ENCODE results near the gene ATXN1. TPM values are rescaled to one million over a fixed set of nuclear protein-coding genes. Genes with fewer than 3 reads are reported as not detected.

ATXN1 gene
- polyA plus RNA-seq, 3 donors: 17.7 to 21.1 (median 20.5) TPM

- no peak for DNase-seq
Observed at GRCh38 chr6:16747232-16748024, 13.8 kb downstream of the ATXN1 start.

- DNase-seq: no peak
Observed at GRCh38 chr6:16746812-16747211, 14.4 kb downstream of the ATXN1 start.

- no peak for DNase-seq
Observed at GRCh38 chr6:16746401-16746800, 14.9 kb downstream of the ATXN1 start.

GRCh38 chr6:16743664-16744210 is 17.5 kb downstream of the ATXN1 start:
- DNase-seq: no peak

GRCh38 chr6:16742116-16742515 is 19.1 kb downstream of the ATXN1 start:
- DNase-seq: no peak

- no peak for DNase-seq
Observed at GRCh38 chr6:16741112-16742016, 19.9 kb downstream of the ATXN1 start.

- no peak for DNase-seq
Observed at GRCh38 chr6:16740097-16740496, 21.2 kb downstream of the ATXN1 start.

GRCh38 chr6:16739329-16739801 is 21.9 kb downstream of the ATXN1 start:
- DNase-seq: no peak

- no peak for DNase-seq
Observed at GRCh38 chr6:16737925-16738324, 23.3 kb downstream of the ATXN1 start.

- DNase-seq: no peak
Observed at GRCh38 chr6:16736856-16737775, 24.1 kb downstream of the ATXN1 start.

- DNase-seq: no peak
Observed at GRCh38 chr6:16735014-16735413, 26.2 kb downstream of the ATXN1 start.

- no peak for DNase-seq
Observed at GRCh38 chr6:16733085-16733484, 28.2 kb downstream of the ATXN1 start.

- DNase-seq: no peak
Observed at GRCh38 chr6:16731478-16732051, 29.7 kb downstream of the ATXN1 start.

GRCh38 chr6:16730738-16731477 is 30.4 kb downstream of the ATXN1 start:
- DNase-seq: no peak

GRCh38 chr6:16729744-16730143 is 31.5 kb downstream of the ATXN1 start:
- DNase-seq: no peak

- DNase-seq: no peak
Observed at GRCh38 chr6:16729183-16729691, 32.0 kb downstream of the ATXN1 start.

- DNase-seq: no peak
Observed at GRCh38 chr6:16728513-16729182, 32.6 kb downstream of the ATXN1 start.

- no peak for DNase-seq
Observed at GRCh38 chr6:16727996-16728395, 33.3 kb downstream of the ATXN1 start.

- no peak for DNase-seq
Observed at GRCh38 chr6:16725145-16725864, 36.0 kb downstream of the ATXN1 start.
